Activated CD4-positive, alpha-beta T cell treated with anti-CD3 and anti-CD28 coated beads, Interleukin-2, amount 50 U/mL, for 48 hours (primary cell): ENCODE data around the gene GRK5.

Experiments
- DNase-seq, 2 experiments: peaks; one replicate each; pipeline ENCODE4 v3.0.0-alpha.2; 2020

Gene GRK5

DNA sequence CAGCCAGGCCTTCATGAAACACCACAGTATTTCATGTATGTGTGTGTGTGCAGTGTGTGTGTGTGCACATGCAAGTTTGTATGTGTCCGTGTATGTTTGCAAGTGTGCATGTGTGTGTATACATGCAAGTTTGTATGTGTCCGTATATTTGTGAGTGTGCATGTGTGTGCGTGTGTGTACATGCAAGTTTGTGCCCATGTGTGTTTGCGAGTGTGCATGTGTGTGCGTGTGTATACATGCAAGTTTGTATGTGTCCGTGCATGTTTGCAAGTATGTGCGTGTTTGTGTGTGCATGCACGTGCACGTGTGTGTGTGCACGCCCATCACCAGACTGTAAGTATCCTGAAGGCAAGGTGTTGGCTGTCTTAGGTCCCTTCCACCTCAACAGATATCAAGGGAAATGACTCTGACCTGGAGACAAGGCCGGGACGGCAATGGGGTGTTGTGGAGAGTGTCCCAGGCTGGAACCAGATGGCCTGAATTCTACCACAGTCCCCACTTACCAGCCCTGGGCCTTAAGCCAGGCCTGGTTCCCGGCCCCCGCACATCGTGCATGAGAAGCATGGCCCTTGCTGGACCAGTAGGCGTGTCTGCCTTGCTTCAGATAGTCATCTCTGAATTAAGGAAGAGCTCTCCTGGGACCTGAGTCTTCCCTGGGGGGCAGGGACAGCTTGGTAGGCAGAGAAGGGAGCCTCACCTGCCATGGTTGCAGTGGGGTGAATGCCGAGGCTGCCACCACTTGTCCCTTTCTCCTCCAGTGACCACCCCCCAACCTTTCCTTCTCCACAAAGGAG lies 140.0 kb downstream of the GRK5 start:
- DNase-seq, result no peak

DNA sequence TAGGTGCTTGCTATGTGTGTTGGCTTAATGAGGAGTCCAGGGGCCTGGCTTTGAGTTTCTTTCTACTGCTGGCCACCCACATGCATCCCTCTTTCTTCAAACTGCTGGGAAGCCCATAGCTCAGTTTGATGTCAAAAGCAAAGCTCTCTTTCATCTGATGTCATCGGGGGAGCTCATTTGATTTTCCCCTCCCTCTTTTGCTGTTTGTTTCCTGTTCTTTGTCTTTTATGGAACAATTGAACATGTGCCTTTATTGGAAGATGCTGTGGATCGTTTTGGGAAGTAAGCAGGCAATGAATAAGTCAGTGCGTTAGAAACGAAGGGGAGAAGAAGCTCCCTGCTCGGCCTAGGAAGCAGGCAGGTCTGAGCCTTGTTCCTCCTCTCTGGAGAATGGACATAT lies 140.7 kb downstream of the GRK5 start:
- no peak for DNase-seq

DNA sequence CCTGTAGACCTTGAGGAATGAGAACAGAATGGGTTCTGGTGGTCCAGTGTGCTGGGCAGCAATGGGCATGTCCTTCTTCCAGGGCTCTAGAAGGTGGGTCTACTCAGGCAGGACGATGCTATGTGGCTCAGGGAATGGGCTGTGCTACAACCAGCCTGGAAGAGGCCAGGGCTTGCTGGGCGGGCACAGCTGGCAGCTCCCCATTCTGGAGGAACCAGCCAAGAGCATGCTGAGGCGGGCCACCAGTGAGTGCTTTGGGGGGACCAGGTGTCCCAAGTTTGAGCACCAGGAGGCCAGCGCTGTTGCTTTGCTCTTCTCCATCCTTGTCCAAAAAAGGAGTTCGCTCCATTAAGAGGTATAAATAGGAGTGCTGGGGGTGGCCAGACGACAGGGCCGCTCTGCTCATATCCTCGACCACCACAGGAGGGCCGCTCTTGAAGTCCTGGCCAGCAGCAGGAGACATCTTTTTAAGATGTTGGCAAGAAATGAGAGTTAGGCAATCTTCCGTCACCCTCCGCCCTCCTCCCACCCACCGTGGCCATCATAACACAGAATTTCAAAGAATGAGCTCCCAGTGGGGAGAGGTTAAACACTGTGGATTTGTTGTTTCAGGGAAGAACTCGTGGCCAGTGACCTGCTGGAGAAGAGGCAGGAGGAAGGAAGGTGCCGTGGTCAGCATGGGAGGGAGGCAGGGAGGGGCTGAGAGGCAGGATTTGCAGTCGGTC lies 141.3 kb downstream of the GRK5 start:
- DNase-seq, result no peak

DNA sequence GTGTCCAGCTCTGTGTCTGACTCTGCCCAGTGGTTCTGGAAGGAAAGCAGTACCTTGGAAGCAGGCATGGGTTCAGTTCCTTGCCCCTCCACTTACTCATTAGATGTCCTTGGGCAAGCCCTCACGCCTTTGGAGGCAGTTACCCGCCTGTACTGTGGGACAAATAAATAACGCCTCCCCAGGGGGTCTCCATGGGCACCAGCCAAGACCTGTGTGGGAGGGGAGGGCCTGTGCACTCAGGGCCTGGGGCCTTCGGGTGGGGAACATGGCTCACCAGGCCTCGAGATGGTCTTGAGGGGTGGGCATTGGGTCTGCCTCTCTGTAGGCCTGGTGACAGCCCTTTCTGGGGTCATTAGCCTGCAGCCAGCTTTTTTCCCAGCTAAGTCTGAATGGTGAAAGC lies 142.0 kb downstream of the GRK5 start:
- DNase-seq, result no peak

DNA sequence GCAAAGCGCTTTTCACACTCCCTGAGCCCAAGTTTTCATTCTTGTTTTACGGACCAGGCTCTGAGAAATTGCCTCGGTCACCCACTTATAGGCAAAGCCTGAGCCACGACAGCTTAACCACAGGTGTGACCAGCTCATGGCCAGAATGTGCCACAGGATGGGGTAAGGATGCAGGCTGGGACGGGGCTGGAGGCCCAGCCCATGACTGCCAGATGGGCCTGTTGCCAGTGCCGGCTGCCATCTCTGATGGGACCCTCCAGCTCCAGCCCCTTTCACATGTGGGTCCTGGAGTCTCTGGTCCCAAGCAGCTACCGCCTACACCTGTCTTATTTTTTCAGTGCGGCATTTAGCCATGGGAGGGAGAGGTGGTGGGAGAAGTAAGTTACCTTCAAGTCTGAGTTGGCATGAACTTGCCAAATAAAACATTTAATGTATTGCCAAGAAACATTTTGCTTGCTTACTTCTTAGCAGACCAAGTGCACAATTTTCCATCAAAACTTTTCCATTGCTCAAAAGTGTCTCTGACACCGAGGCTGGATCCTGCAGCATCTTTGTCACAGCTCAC lies 142.6 kb downstream of the GRK5 start:
- no peak for DNase-seq

DNA sequence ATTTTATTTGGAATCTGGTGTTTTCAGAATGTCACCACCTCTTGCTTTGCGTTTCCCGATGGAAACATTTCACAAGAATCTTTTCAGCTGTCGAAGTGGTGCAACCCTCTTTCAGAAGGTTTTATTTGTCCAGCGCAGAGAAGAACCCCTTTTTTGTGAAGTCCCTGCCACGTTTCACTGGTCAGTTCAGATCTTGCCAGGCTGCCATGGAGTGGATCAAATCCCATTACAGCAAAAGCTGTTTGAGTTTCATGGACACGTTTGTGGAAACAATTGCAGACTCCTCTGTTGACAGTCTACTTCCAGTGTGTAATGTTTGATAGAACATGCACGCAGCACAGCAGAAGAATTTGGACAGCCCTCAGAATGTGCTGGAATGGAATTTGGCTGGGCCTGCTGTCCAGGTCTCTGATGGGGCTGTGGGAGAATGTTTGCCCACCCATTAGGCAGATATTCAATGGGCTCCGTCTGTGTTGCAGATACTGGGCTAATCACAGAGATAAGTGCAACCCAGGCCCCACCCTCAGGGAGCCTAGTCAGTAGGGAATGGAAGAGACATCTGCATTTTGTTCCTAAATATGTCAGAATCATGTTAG lies 143.2 kb downstream of the GRK5 start:
- DNase-seq, result no peak

DNA sequence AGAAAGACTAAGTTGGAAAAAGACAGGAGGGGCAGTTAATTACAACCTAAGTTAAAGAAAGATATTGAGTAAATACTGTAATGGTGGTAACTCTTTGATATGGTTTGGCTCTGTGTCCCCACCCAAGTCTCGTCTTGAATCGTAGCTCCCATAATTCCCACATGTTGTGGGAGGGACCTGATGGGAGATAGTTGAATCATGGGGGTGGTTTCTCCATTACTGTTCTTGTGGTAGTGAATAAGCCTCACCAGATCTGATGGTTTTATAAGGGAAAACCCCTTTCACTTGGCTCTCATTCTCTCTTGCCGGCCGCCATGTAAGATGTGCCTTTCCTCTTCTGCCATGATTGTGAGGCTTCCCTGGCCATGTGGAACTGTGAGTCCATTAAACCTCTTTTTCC lies 143.8 kb downstream of the GRK5 start:
- DNase-seq, result peak; percentile 9

DNA sequence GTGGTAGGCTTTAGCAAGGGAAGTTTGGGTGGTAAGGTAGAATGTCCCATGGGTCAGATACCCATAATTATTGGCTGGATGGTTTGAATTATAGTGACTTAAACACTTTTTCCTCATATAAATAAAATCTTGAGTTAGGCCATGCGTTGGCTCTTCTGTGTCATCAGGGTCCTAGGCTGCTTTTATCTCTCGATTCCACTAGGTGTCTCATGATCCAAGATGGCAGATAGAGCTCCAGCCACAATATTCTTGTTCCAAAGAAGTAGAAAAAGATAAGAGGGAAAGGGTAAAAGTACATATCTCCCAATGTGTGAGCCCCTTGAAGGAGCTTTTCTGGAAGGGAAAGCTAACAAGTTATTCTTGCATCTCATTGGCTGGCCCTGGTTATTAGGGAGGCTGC lies 144.7 kb downstream of the GRK5 start:
- DNase-seq, result no peak

DNA sequence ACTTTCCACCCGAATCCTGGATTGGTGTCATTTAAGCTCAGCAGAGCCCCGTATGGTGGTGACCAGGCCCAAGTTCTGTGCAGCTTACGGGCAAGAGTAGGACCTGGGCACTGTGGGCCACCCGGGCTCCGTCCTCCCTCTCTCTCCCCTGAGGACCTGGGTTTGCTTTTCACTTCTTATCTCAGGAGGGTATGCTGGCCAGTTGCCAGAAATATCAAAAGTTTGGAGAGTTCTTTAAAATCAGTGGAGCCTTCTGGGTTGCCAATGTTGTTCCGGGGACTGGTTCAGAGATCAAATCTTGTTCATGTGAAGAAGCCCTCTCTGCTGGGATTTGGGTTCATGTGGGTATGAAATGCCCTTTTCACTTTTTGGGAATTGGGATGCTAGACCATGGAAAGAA lies 145.4 kb downstream of the GRK5 start:
- no peak for DNase-seq

DNA sequence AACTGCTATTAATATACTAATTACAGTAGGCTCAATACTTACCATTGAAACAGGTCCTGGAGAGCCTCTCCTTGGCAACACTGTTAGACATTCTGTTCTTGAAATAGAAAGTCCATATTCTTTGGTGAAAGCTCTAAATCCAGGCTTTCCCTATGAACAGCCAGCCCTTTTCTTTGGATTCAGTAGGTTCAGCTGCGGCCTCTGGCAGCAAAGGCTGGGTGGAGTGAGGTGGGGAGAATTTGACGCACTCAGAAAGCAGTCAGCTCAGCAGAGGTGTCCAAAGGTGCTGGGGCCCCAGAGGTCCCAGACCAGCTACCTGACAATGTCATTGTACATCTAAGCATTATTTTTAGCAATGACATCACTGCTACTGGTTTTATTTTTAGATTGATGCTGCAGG lies 146.1 kb downstream of the GRK5 start:
- DNase-seq, result no peak

DNA sequence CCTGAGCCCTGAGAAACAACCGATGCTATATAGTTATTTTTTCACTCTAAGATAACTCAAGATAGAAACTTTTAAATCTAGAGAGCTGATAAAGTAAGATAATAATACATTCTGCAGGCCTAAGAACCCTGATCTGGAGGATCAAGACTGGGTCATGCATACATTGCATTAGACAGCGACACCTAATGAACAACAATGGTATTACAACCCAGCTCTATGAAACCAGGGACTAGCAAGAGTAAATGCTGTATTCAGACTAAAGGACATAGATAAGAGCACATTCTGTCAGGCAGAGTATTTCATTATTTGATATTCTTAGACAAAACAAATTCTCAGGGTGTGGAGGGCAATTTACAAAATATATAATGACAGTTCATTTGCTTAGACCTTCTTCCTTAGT lies 148.6 kb downstream of the GRK5 start:
- no peak for DNase-seq

DNA sequence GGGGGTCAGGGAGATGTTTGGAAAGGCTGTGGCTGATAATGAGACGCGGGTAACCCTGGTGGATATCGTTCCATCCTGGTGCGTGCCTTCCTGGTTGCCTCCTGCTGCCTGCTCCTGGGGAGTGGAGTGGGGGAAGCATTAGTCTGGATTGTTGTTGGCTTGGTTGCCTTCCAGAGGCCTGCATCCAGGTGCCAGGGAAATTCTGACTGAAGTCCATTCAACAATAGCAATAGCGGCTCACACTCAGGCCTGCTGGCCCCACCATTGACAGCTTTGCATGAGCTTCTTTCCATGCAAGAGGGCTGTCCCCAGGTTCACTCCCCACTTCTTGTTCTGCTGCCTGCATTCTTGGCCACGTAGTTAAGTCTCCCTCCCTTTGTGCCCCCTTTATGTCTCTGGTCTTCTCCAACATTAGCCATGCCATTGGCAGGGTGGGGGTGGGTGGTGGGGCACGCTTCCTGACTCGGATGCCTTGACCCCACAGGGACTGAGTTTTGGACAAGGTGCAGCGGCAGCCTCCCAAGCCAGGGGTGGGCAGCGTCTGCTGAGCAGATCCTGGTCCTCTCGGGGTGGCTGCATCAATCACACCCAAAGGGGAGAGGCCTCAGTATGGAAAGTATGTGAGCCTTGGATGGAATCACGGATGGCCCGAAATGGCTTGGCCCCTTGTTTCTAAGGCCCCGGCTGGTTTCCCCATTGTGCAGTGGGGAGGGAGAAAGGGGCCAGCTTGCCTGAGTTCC lies 150.2 kb downstream of the GRK5 start:
- no peak for DNase-seq

DNA sequence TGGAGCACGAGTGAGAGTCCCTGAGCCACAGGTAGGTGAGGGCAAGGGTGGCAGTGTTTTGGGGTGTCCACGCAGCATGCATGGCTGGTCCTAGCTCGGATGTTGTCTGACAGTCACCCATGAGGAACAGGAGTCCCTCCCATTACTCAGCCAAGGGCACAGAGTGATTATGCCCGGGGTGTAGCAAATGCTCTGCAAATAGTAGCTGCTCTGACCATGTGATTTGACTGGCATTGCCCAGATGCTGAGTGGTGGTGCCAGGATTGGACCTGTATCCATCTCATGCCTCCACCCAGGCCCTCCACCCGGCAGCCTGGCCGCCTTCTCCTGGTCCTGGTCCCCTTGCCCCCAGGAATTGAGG lies 150.8 kb downstream of the GRK5 start:
- DNase-seq, result no peak

DNA sequence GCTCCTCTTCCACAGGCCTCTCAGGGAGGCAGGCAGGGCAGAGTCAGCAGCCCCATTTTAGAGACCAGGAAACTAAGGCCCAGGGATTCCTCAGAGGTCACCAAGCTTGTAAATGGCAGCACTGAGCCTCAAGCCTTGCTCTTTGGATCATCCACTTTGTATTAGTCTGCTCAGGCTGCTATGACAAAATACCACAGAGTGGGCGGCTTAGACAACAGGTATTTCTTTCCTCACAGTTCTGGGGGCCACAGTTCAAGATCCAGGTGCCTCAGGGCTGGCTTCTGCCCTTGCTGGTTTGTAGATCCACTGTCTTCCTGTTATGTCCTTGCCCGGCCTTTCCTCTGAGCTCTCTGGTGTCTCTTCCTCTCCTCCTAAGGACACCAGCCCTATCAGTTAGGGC lies 151.2 kb downstream of the GRK5 start:
- no peak for DNase-seq

DNA sequence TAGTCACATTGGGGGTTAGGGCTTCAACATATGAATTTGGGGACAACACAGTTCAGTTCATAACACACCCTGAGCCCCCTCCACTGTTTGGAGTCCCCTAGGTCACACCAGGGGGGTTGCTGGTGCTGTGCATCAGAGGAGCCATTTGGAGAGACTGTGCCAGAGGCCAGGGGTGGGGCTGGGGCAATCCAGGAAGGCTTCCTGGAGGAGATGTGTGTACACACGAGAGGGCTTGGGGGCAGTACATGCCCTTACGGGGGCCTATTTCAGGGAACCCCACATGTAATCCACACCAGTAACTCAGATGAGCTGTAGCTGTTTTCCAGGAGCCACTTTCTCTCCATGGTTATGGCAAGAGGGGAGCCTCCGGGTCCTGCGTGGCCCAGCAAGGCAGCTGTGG lies 151.7 kb downstream of the GRK5 start:
- DNase-seq, result no peak

DNA sequence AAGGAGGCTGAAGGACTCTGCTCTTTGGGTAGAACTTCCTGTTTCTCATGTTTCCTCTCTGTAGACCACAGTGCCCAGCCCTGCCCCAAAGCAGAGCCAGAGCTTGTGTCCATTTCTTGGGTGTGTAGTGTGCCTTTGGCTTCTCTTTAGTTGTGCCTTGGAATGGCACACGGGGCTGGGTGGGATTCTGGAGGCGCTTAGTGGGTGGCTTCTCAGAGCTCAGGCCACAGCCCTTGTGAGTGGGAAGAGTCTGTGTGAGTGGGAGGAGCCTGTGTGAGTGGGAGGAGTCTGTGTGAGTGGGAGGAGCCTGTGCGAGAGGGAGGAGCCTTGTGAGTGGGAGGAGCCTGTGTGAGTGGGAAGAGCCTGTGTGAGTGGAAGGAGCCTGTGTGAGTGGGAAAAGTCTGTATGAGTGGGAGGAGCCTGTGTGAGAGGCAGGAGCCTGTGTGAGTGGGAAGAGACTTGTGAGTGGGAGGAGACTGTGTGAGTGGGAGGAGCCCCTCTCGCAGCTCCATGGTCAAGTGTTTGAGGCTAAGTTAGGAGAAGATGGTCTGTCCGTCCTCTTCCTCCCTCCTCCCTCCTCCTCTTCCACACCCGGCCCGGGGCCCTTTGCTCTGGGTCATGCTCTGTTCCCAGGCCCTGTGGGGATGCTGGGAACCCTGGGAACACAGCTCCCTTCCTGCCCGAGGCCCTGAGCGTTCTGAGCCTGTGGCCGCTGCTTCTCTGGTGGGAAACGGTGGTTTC lies 153.0 kb downstream of the GRK5 start:
- no peak for DNase-seq

DNA sequence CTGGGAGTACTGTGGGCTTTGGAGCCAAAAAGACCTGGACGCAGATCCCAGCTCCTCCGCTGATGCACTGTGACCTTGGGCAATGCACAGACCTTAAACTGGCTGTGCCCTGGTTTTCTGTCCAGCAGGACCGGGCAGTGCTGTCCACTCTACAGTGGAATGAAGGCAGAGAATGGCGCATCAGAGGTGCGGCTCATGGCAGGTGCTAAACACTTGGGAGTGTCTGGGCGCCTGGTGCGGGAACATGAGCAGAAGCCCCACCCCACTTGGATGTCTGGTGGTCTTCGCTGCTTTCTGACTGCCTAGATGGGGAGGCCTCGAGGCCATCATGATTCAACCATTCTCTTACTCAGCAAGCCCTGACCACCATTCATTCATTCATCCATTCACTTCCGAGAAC lies 153.7 kb downstream of the GRK5 start:
- DNase-seq, result no peak

DNA sequence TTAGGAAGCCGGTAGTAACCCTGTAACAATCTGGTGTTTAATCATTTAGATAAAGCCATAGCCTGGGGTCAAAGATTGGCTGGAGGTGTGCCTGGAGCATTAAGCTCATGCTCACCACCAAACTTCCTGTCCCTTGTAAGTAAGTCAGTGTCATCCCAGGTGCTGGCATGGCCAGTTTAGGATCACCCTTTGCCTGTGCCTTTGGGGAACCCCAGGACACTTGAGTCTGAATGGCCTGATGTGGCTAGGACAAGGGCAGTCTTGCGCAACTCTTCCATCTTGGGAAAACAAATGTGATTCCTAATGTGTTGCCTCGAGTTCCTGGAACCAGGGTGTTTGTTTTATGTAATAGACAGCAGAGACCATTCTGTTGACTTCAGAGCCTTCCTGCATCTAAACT lies 154.8 kb downstream of the GRK5 start:
- DNase-seq, result no peak

DNA sequence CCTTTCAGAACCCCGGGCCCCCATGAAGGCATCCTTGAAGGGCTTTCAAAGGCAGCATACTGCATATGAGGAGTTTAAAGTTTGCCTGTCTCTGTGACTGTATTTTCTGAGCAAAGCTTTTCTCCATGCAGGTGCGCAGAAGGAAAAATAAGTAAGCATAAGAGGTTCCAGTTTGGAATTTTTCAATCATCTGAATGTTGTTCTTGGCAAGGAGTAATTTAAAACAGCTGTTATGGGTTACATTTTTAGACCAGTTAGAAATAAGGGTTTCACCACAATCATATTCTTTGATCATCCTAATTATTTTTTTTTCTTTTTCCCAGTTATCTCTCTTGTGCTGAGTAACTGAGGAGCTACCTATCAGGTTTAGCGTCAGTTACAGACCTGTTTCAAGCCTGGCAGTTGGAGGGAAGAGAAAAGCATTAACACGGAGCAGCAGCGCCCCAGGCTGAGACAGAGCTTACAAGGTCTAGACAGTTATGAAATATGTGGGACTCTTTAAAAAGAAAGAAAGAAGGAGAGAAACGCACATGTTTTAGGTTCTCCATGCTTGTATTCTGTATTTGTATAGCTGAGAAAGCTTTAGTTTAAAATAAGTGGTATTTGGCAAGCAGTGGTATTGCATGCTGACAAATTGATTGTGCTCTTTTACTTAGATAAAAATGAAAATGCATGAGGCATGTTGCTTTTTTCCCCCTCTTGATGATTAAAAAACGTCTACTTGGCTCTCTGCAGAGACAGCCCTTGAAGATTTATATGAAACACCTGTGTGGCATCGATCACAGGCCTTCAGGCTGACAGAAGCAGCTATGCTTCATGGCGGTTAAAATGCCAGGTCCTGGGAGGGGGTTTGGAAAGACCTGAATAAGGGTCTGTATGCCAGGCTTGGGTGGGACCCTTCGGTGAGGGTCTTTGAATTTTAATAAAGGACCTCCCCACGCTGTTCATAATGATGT lies 157.6 kb downstream of the GRK5 start:
- DNase-seq, result no peak

DNA sequence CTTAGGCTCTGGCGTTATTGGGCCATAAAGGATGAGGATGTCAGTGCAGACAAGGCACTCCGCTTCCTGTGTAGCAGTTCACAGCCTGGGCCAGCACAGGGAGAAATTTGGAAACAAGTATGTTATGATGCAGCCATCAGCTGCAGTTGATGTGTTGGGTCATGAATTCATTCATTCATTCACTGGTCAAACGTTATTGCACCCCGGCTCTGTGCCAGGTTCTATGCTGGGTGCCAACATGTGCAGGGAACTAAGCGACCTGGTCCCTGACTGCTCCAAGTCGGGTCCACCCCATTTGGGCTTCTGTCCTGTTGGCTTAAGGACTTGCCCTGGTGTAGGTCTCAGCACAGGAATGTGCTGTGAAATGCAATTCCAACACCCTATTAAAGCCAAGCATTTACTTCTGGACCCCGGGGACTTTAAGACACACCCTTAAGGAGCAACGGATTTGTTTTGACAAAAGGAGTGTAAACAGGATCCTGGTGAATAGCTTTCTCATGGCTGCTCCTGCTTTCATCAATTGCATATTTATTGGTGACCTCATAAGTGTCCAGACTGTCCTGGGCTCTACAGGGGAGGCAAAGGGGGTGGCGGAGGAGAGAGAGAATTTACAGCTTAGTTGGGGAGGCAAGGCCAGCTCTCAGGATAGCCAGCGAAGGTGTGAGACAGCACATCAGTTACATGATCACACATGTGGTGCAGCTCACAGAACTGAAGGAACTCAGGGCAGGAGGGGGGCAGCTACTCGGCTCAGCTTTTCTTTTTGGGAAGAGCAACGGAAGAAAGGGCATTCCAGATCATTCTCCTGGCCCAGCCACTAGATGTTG lies 158.6 kb downstream of the GRK5 start:
- no peak for DNase-seq
